ENCODE measurements around the gene COL19A1. TPM values are rescaled to one million over a fixed set of nuclear protein-coding genes. Genes with fewer than 3 reads are reported as not detected.

COL19A1 gene
- total and polyA plus RNA-seq, 9 of the 15 experiments (the other 6 are each of a cell fraction or from before 2014, with no cell fraction given) = not detected

GRCh38 chr6:70164556-70164955 lies 298.2 kb downstream of the COL19A1 start (continued):
- no peak for TF ChIP-seq CREB3 (tag; conservative IDR thresholded peaks at IDR 0.05; ENCODE audit: low read depth)
- no peak for TF ChIP-seq CGGBP1 (CRISPR knock-in tag; IDR thresholded peaks at IDR 0.05)
- peak; percentile 80 for TF ChIP-seq ATF3 (IDR thresholded peaks at IDR 0.05)
- no peak for TF ChIP-seq ATF3 (CRISPR knock-in tag; conservative IDR thresholded peaks at IDR 0.05)
- TF ChIP-seq ZNF778 (CRISPR knock-in tag; IDR thresholded peaks at IDR 0.05) = no peak
- TF ChIP-seq FOXJ3 (CRISPR knock-in tag; IDR thresholded peaks at IDR 0.05) = no peak
- no peak for TF ChIP-seq POLR2A (conservative IDR thresholded peaks at IDR 0.05)
- TF ChIP-seq POLR2G (IDR thresholded peaks at IDR 0.05; ENCODE audit: low read depth, low read length) = no peak
- TF ChIP-seq ZZZ3 (IDR thresholded peaks at IDR 0.05) = no peak
- TF ChIP-seq FOXK2 (conservative IDR thresholded peaks at IDR 0.05 in 1 of 2, IDR thresholded peaks at IDR 0.05 in 1 of 2; ENCODE audit: low read depth in 2 of 2) = 0 out of 4 replicates have a peak, but pooled peaks of 1 of the 2 experiments have one; percentile 36
- TF ChIP-seq CREB5 (CRISPR knock-in tag; IDR thresholded peaks at IDR 0.05) = no peak
- TF ChIP-seq ZNF224 (CRISPR knock-in tag; IDR thresholded peaks at IDR 0.05) = no peak
- no peak for TF ChIP-seq ELF2 (CRISPR knock-in tag; IDR thresholded peaks at IDR 0.05)
- no peak for TF ChIP-seq PTRF (tag; IDR thresholded peaks at IDR 0.05)
- TF ChIP-seq ZC3H11A (IDR thresholded peaks at IDR 0.05; ENCODE audit: low read depth, low read length) = no peak
- TF ChIP-seq ARID3A (IDR thresholded peaks at IDR 0.05; ENCODE audit: borderline replicate concordance, low read depth, low read length) = no peak
- no peak for TF ChIP-seq CHD2 (IDR thresholded peaks at IDR 0.05; ENCODE audit: low read depth, low read length)
- TF ChIP-seq U2AF1 (optimal IDR thresholded peaks at IDR 0.05; ENCODE audit: low read depth, low read length) = no peak
- no peak for TF ChIP-seq ZNF124 (CRISPR knock-in tag; IDR thresholded peaks at IDR 0.05)
- TF ChIP-seq NFRKB (IDR thresholded peaks at IDR 0.05; ENCODE audit: low read depth) = no peak
- TF ChIP-seq POLR2H (tag; IDR thresholded peaks at IDR 0.05; ENCODE audit: low read depth) = no peak
- no peak for TF ChIP-seq SLC30A9 (CRISPR knock-in tag; IDR thresholded peaks at IDR 0.05)
- no peak for TF ChIP-seq ZBTB8A (IDR thresholded peaks at IDR 0.05; ENCODE audit: partially characterized antibody)
- no peak for TF ChIP-seq HOMEZ (CRISPR knock-in tag; IDR thresholded peaks at IDR 0.05)
